Left lobe of liver (tissue), 2 donors: ENCODE results near the gene SPATA4. TPM values are rescaled to one million over a fixed set of nuclear protein-coding genes. Genes with fewer than 3 reads are reported as not detected.

Source experiments
- ATAC-seq: fragments of 200-7000 bp; cut with Tn5 transposase; one replicate; pipeline ENCODE4 v1.9.1; 2020; ENCODE audit warnings: mild to moderate bottlenecking, moderate library complexity
- DNase-seq: peaks from one replicate; pipeline ENCODE4 v3.0.0-alpha.2; 2020; ENCODE audit warnings: low spot score
- total RNA-seq: library from RNA; stranded (reverse); gene quantifications from one replicate; pipeline ENCODE4 v1.2.1, GENCODE V29; 2021
- donor health status: DM: no; HTN: no; CAD: no; lungs with moderate emphysema.
- donor health status: DM: no; HTN: yes; CAD: no.

The SPATA4 gene
- total RNA-seq, 1 donor from 2014 or later = not detected

DNA sequence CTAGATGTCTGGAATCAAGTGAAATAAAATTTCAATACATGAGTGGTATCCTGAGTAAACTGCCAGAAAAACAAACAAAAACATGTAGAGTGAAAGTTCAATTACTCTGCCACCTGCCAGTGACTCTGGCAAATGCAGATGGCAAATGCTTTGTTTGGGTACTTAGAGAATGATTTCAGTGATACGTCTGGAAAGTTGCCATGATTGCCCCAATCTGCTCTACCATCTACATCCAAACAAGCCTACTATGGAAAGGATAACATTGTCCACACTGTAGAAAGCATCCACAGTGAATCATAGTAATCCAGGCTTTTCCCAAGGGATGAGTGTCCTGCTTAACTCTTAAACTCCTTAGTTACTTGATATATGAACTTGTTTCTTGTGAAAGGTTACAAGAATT, 3.4 kb downstream of the SPATA4 start:
- DNase-seq (no peak), ATAC-seq (no peak)

DNA sequence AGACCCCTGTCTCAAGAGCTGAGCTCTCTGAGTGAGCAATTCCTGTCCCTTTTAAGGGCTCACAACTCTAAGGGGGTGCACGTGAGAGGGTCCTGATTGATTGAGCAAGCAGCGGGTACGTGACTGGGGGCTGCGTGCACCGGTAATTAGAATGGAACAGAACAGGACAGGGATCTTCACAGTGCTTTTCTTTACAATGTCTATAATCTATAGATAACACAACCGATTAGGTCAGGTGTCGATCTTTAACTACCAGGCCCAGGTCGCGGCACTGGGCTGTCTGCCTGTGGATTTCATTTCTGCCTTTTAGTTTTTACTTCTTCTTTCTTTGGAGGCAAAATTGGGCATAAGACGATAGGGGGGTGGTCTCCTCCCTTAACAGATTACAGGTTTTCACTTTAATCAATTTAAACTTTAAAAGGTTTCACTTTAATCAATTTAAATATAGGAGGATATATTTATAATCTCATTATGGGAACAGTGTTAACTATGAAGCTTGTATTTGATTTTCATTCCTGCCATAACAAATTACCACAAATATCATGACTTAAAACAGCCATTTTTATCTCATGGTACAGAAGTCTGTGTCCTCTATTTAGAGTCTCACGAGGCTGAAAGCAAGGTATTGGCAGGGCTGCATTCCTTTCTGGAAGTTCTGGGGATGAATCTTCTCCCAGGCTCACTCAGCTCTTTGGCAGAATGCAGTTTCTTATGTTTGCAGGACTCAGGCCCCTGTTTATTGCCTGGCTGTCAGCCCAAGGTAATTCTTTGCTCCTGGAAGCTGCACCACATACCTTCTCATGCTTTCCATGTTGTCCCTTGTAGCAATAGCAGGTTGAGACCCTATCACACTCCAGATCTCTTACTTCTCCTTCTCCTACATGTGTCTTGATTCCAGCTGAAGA, 5.2 kb downstream of the SPATA4 start:
- DNase-seq (no peak), ATAC-seq (no peak)

- ATAC-seq (no peak), DNase-seq (no peak)
Observed at GRCh38 chr4:176188654-176189053, 6.7 kb downstream of the SPATA4 start.

GRCh38 chr4:176187624-176188023, 7.8 kb downstream of the SPATA4 start:
- ATAC-seq (no peak), DNase-seq (no peak)

DNA sequence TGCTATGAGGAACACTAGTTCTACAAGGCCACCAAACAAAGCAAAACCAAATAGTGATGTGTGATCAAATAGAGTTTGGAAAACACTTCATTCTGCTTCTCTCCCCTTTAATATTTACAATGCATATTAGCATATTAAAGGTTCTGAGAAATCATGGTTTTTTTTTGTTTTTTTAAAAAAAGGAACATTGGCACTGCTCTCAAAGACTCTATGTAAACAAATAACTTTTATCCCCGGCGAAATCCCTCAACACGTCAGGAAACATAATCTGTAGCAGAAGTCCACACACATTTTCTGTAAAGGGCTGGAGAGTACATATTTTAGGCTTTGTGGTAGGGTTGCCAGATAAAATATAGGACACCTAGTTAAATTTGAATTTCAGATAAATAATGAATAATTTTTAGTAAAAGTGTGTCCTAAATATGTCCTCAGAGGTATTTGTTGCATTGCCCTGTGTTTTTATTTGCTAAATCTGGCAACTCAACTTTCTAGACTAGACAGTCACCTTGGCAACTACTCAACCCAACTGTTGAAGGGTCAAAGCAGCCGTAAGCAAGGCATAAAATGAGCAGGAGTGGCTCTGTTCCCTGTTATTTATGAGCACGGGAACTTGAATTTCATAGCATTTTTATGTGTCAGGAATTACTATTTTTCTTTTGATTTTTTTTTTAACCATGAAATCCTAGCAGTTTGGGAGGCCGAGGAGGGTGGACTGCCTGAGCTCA, 8.6 kb downstream of the SPATA4 start:
- ATAC-seq (no peak), DNase-seq (no peak)

DNA sequence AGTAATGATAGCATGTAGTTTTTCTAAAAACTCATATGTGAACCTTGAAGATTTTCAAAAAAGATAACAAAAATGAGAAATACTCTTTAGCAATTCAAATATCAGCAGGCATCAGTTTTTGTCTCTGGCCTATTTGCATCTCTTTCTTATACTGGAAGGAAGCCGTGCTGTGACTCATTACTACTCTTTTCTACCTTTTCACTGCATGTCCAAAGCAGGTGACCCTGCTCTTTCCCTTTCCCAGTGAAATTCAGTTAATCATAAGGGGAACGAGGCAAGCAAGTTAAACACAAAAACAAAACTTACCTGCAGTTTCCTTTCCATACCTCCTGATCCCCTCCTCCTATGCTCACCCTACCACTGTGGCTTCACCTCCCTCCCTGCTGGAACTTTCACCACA, 9.3 kb downstream of the SPATA4 start:
- ATAC-seq = no peak

GRCh38 chr4:176185051-176185450, 10.3 kb downstream of the SPATA4 start:
- no peak for ATAC-seq

More for the DNA sequence above, 9.3 kb downstream of the SPATA4 start:
- DNase-seq = no peak

GRCh38 chr4:176163041-176163440, 32.3 kb downstream of the SPATA4 start:
- ATAC-seq = no peak
- DNase-seq = no peak

More at GRCh38 chr4:176185051-176185450, 10.3 kb downstream of the SPATA4 start:
- DNase-seq = no peak

GRCh38 chr4:176156656-176157055, 38.7 kb downstream of the SPATA4 start:
- no peak for ATAC-seq
- no peak for DNase-seq

GRCh38 chr4:176153124-176153523, 42.3 kb downstream of the SPATA4 start:
- no peak for DNase-seq
- no peak for ATAC-seq

DNA sequence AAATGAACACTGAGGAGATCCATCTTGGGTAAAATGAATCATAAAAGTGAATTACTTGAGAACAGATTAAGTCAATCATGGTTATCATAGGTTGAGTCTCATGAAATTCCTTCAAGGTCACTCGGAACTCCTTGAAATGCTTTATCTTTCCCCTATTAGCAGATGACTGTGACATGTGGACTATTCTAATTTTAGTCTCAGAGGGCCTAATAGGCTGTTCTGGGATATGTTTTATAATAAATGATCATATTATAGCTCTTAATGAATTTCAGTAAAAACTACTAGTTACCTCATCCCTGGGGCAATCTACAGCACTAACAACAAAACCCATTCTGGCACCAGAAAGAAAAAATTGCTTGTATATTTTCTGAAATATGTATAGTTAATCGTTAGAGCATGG, 44.7 kb downstream of the SPATA4 start:
- ATAC-seq (no peak), DNase-seq (no peak)

- DNase-seq (no peak), ATAC-seq (peak; percentile 31)
Observed at GRCh38 chr4:176150356-176150682, 45.1 kb downstream of the SPATA4 start.

- ATAC-seq = no peak
Observed at GRCh38 chr4:176149680-176150355, 45.6 kb downstream of the SPATA4 start.

GRCh38 chr4:176142253-176142652, 53.1 kb downstream of the SPATA4 start:
- no peak for ATAC-seq
- DNase-seq = no peak

More at GRCh38 chr4:176149680-176150355, 45.6 kb downstream of the SPATA4 start:
- DNase-seq = no peak

- ATAC-seq (no peak), DNase-seq (no peak)
Observed at GRCh38 chr4:176139518-176139917, 55.9 kb downstream of the SPATA4 start.

DNA sequence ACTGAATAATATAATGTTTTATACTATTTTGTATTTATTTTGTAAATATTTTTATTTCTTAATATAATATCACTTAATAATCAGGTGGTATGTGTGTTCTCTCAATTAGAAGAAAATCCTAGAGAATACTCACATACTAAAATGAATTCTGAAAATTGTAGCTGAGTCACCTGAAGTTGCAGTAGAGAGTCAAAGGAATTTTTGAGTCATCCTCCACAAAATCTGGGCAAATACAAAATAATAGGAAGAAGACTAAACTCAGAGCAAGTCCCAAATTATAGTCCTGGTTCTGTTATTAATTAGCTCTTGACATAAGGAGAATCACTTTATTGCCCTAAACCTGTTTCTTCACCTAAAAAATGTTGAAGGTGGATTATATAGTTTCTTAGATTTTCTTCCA, 57.8 kb downstream of the SPATA4 start:
- DNase-seq = no peak
- no peak for ATAC-seq

GRCh38 chr4:176134670-176135069, 60.7 kb downstream of the SPATA4 start:
- no peak for ATAC-seq
- DNase-seq = no peak
